AG04450 (cell line): ENCODE data around the gene GIT2. TPM values are rescaled to one million over a fixed set of nuclear protein-coding genes. Genes with fewer than 3 reads are reported as not detected.

Source experiments
- CTCF ChIA-PET: fragments of 300-600, 350-600 bp; formaldehyde crosslinking; extraction: SDS; loops from one replicate; lab custom pipeline; 2022; ENCODE audit warnings: antibody characterized with exemption, inconsistent platforms; lab: Charles Lee
- POLR2A ChIA-PET: fragments of 350-600 bp; formaldehyde crosslinking; extraction: SDS; loops from one replicate; lab custom pipeline; 2021; ENCODE audit warnings: antibody characterized with exemption, inconsistent platforms; lab: Yijun Ruan, JAX
- DNase-seq: peaks from one replicate; pipeline ENCODE4 v3.0.0-alpha.2; 2011; ENCODE audit warnings: low read depth, low spot score
- H3K27ac ChIP-seq: one replicate; pipeline ENCODE4 v1.5.1; 2012; ENCODE audit warnings: low read depth, low read length, control low read depth
- H3K27me3 ChIP-seq: one replicate; pipeline ENCODE4 v1.6.0; 2012; ENCODE audit warnings: low read length; ENCODE audit not compliant: control insufficient read depth, insufficient read depth
- H3K4me3 ChIP-seq: 2 replicates; pipeline ENCODE4 v1.5.1; 2011; ENCODE audit warnings: mild to moderate bottlenecking, low read depth, low read length, control low read depth
- H3K9me3 ChIP-seq: 2 replicates; pipeline ENCODE4 v1.5.1; 2012; ENCODE audit warnings: low read length; ENCODE audit not compliant: control insufficient read depth, insufficient read depth
- CTCF ChIP-seq: IDR thresholded peaks from 2 replicates; pipeline ENCODE4 v1.5.1; 2011; ENCODE audit warnings: low read depth, low read length, control low read depth, inconsistent platforms
- polyA plus RNA-seq: library from polyadenylated mRNA; depleted of rRNA; stranded (reverse); fragments of >200 nt; gene quantifications from 2 replicates; pipeline ENCODE4 v1.2.3, GENCODE V29; 2011; rRNA removed

GIT2 gene
- polyA plus RNA-seq, 1 experiment, result 57.9 TPM

DNA sequence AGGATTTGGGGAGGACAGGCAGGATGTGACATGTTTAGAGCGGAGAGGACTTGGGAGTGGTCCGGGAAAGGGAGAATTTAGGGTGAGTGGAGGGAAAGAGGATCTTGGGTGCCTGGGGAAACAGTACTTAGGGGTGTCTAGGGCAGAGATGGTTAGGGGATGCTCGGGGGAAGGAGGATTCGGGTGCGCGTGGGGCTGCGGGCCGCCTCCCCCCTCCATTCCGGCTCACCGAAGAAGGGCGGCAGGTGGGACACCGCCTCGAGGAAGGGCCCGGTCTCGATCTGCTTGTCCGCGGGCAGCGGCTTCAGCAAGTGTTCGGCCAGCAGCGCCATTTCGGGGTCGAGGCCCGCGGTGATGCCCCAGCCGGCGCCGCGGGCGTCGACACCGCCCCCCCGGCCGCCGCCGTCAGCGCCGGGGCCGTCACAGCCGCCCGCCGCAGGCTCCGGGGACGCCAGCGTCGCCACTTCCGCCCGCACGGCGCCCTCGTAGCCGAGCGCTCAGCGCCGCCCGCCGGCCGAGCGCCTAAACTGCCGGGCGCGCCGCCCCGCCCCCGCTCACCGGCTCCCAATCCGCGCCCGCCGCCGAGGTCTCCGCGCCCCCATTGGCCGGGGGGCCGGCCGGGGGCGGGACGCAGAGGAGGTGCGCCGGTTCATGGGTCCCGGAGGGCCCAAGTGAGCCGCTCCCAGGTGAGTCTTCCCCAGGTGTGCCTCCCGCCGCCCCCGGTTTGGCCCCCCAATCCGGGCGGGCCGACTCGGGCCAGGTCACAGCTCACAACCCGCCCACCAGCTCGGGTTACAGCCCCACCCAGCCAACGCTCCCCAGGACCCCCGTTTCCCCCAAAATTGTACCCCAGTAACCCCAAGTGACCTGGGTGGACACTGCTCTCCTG lies 115.9 kb downstream of the GIT2 start, which contains the start of gene GLTP:
Gene GLTP, minus strand, starts transcription at position 499 of the 889 bp plus-strand sequence. Its CDS starts 167 bp downstream, at position 332.
- no peak for DNase-seq
- Histone ChIP-seq H3K4me3 (peak within 1 kb of the TSS; percentile 89), H3K27me3 (no peaks in the 10 kb centered on the region), H3K9me3 (peaks cover 3% of the 10 kb centered on the region; the same call in 1 of the 2 replicates), H3K27ac (peak within 1 kb of the TSS; percentile 11)
- POLR2A ChIA-PET, result no interaction called here
- TF ChIP-seq CTCF, result 0 out of 2 replicates have a peak, but pooled peaks have one; percentile 19
- CTCF ChIA-PET, result interaction anchor here (0.7 to 2.7 kb wide), 4 partner anchors 13 to 75 kb away, joined by 3 to 13 read pairs (median 7); no protein-coding TSS in a partner anchor

Other genes with a start within 250 kb of the GIT2 start
- 5.2 and 6.8 TPM in 2 replicates for gene TRPV4, start 163.0 kb downstream of the GIT2 start, polyA plus RNA-seq
- gene GLTP, start 115.8 kb downstream of the GIT2 start, polyA plus RNA-seq, result 28.8 and 30.3 TPM in 2 replicates
- gene TCHP, start 96.1 kb downstream of the GIT2 start, polyA plus RNA-seq, result 7.6 and 9.1 TPM in 2 replicates
- 202 and 246 TPM in 2 replicates for gene ANKRD13A, start 3.1 kb upstream of the GIT2 start, polyA plus RNA-seq
- 9.2 and 11.4 TPM in 2 replicates for gene C12orf76, start 52.2 kb upstream of the GIT2 start, polyA plus RNA-seq
- gene IFT81, start 128.0 kb upstream of the GIT2 start, polyA plus RNA-seq, result 13.3 and 22.1 TPM in 2 replicates